AG04449 (cell line): ENCODE data around the gene C11orf16.
"Not testable (repeated sequence)": the region's sequence is repeated elsewhere in the genome, so short reads cannot be mapped to it uniquely, and the experiment has no call there.

Source experiments
- CTCF ChIA-PET: fragments of 350-600 bp; formaldehyde crosslinking; extraction: SDS; loops from one replicate; lab custom pipeline; 2021; ENCODE audit warnings: antibody characterized with exemption; lab: Yijun Ruan, JAX
- POLR2A ChIA-PET: fragments of 400-600, 350-600 bp; formaldehyde crosslinking; extraction: SDS; loops from one replicate; lab custom pipeline; 2020; ENCODE audit warnings: antibody characterized with exemption, inconsistent platforms; lab: Yijun Ruan, JAX
- DNase-seq: peaks from one replicate; pipeline ENCODE4 v3.0.0-alpha.2; 2010; ENCODE audit warnings: low read depth, low spot score
- H3K4me3 ChIP-seq: 2 replicates; pipeline ENCODE4 v1.5.1; 2011; ENCODE audit warnings: low read depth, mild to moderate bottlenecking, control low read depth, low read length
- TF ChIP-seq, protein P1 (sequence below): IDR thresholded peaks from one replicate; pipeline ENCODE4 v1.5.1; 2011; ENCODE audit warnings: mild to moderate bottlenecking, moderate library complexity, low read length, control low read depth, inconsistent platforms; ENCODE audit not compliant: insufficient read depth; ENCODE audit errors: missing control alignments

The C11orf16 gene

GRCh38 chr11:8910649-8911026 is 22.1 kb downstream of the C11orf16 start:
- TF ChIP-seq, protein P1, sequence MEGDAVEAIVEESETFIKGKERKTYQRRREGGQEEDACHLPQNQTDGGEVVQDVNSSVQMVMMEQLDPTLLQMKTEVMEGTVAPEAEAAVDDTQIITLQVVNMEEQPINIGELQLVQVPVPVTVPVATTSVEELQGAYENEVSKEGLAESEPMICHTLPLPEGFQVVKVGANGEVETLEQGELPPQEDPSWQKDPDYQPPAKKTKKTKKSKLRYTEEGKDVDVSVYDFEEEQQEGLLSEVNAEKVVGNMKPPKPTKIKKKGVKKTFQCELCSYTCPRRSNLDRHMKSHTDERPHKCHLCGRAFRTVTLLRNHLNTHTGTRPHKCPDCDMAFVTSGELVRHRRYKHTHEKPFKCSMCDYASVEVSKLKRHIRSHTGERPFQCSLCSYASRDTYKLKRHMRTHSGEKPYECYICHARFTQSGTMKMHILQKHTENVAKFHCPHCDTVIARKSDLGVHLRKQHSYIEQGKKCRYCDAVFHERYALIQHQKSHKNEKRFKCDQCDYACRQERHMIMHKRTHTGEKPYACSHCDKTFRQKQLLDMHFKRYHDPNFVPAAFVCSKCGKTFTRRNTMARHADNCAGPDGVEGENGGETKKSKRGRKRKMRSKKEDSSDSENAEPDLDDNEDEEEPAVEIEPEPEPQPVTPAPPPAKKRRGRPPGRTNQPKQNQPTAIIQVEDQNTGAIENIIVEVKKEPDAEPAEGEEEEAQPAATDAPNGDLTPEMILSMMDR = no peak
- CTCF ChIA-PET = interaction anchor here (3.6 kb wide), 1 partner anchor 50 kb away, joined by 19 read pairs; no protein-coding TSS in a partner anchor
- DNase-seq = no peak
- H3K4me3 ChIP-seq = peak overlapping the region; percentile 85
- POLR2A ChIA-PET = interaction anchor here (1.5 kb wide), 1 partner anchor 39 kb away, joined by 3 read pairs; no protein-coding TSS in a partner anchor

DNA sequence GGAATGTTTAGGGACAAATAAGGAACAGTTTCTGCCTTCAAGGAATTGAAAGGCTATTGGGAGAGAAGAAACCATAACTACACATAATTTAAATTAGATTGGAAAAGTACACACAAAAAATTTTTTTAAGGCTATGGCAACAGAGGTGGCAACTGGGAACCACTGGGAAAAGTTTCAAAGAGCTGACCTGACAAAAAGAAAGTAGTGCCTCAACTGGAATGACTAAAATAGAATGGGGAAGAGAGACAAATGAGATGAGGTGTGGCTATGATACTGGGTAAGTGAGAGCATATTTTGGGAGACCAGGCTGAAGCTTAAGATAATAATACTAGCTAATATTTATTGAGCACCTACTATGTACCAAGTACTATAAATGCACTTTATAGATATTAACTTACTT is 24.6 kb downstream of the C11orf16 start:
- ChIA-PET CTCF (interaction anchor here (0.9 to 1.6 kb wide), 2 partner anchors 51 to 52 kb away, joined by 4 read pairs; no protein-coding TSS in a partner anchor), POLR2A (interaction anchor here (1.9 kb wide), 1 partner anchor 37 kb away, joined by 5 read pairs; no protein-coding TSS in a partner anchor)
- TF ChIP-seq, protein P1 = no peak
- H3K4me3 ChIP-seq = no peak overlapping the region
- no peak for DNase-seq

DNA sequence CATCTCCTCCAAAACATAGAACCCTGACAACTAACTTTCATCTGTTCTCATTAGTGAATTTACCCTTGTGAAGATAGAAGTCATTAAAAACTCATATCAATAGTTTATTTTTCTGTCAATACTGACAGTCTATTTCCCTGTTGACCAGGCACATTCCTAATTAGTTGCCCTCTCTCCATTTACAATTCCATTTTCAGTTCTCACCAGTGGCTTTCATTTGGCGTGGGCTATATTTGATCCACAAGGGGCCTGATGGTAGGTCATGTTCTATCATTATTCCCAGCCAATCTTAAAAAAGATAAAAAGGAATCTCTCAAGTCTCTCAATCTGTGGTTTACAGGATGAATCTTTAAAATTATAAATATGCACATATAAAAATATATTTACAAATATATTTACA is 25.6 kb downstream of the C11orf16 start:
- ChIA-PET CTCF (interaction anchor here (1.6 kb wide), 1 partner anchor 52 kb away, joined by 4 read pairs; no protein-coding TSS in a partner anchor), POLR2A (interaction anchor here (1.0 to 1.9 kb wide), 3 partner anchors 36 to 58 kb away, joined by 4 to 5 read pairs (median 4); no protein-coding TSS in a partner anchor)
- TF ChIP-seq, protein P1 = no peak
- no peak for DNase-seq
- no peak overlapping the region for H3K4me3 ChIP-seq

GRCh38 chr11:8905528-8906165 is 27.1 kb downstream of the C11orf16 start:
- DNase-seq = no peak
- POLR2A ChIA-PET = interaction anchor here (1.0 kb wide), 1 partner anchor 35 kb away, joined by 3 read pairs; no protein-coding TSS in a partner anchor
- CTCF ChIA-PET = interaction anchor here (1.0 to 1.4 kb wide), 2 partner anchors 35 to 232 kb away, joined by 3 to 4 read pairs; no protein-coding TSS in a partner anchor
- no peak overlapping the region for H3K4me3 ChIP-seq
- TF ChIP-seq, protein P1 = no peak

- ChIA-PET POLR2A (no interaction called here), CTCF (no interaction called here)
- TF ChIP-seq, protein P1 = no peak
These were observed 33.5 kb downstream of the C11orf16 start for GRCh38 chr11:8899119-8899753.

DNA sequence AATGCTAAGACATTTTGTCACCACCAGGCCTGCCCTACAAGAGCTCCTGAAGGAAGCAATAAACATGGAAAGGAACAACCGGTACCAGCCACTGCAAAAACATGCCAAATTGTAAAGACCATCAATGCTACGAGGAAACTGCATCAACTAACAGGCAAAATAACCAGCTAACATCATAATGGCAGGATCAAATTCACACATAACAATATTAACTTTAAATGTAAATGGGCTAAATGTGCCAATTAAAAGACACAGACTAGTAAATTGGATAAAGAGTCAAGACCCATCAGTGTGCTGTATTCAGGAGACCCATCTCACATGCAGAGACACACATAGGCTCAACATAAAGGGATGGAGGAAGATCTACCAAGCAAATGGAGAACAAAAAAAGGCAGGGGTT is 41.6 kb downstream of the C11orf16 start:
- CTCF ChIA-PET, POLR2A ChIA-PET, H3K4me3 ChIP-seq, DNase-seq: not testable (repeated sequence)

More at GRCh38 chr11:8899119-8899753, 33.5 kb downstream of the C11orf16 start:
- no peak overlapping the region for H3K4me3 ChIP-seq
- DNase-seq = no peak
